ENCODE data around the gene ARHGDIA.
A peak's percentile ranks its signal among the peaks of the same experiment; 100 is the strongest.

Gene ARHGDIA

DNA sequence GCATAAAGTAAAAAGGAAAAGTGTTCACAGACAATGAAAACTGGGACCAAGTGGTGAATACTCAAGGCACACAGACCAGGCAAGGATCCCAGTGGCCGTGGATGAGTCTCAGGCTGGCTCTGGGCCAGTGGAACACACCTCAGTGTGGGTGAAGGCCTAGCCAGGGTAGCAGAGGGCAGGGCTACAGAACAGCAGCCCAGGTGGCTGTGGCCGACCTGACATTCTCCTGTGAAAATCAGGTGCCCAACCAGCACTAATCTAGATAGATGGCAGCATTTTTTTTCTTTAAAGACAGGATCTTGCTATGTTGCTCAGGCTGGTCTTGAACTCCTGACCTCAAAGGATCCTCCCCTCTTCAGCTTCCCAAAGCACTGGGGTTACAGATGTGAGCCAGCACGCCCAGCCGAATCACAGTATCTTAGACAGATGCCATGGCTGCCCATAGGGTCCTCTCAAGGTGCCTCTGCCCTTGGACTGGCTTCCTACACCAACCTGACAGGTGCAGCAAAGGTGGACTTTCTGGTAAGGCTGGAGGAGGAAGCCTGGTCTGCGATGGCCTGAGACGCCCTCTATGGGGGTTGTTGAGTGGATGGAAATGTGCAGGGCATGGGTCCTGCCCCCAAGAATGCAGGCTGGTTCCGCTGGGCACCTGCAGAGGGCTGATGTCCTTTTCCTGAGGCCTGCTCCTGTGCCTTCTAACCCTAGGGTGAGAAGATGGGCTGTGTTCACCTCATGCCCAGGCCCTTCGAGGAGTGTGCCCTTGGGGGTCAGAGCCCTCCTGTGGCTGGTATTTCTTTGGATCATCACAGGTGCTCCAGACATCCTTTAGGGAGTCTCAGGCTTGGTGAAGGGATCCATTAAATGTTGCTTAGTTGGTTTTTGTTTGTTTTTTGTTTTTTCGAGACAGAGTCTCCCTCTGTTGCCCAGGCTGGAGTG lies 7.0 kb downstream of the ARHGDIA start:
- no peak for DNase-seq

DNA sequence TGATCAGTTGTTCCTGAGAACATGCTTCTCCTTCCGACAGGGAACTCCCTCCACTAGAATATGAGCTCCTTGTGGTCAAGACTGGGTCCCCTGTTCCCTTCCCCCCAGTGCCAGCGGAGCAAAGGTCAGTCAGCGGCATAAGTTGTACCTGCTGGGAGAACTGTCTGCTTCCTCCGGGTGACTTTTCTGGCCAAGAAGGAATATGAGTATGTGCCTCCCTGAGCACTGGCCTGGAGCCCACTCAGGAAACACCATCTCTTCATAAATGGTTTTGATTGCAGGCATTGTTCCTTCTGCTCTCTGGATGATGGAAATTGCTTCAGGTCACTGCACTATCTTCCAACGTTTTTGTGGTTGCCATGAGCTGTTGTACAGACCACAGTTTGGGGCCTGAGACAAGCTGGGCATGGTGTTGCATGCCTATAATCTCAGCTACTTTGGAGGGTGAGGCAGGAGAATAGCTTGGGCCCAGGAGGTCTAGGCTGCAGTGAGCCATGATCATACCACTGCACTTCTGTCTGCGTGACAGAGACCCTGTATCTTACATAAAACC lies 7.9 kb downstream of the ARHGDIA start:
- no peak for DNase-seq

- DNase-seq = peak; percentile 100
Observed at GRCh38 chr17:81860756-81861568, 10.2 kb downstream of the ARHGDIA start.

GRCh38 chr17:81859906-81860755 lies 11.0 kb downstream of the ARHGDIA start, which contains the start of gene P4HB:
P4HB (minus strand) TSS chr17:81860535; CDS start chr17:81860471, 64 bp downstream.
- DNase-seq = peak; percentile 98

- DNase-seq = peak; percentile 38
Observed at GRCh38 chr17:81858967-81859905, 11.9 kb downstream of the ARHGDIA start.

GRCh38 chr17:81858170-81858966 lies 12.8 kb downstream of the ARHGDIA start:
- DNase-seq = peak; percentile 13

DNA sequence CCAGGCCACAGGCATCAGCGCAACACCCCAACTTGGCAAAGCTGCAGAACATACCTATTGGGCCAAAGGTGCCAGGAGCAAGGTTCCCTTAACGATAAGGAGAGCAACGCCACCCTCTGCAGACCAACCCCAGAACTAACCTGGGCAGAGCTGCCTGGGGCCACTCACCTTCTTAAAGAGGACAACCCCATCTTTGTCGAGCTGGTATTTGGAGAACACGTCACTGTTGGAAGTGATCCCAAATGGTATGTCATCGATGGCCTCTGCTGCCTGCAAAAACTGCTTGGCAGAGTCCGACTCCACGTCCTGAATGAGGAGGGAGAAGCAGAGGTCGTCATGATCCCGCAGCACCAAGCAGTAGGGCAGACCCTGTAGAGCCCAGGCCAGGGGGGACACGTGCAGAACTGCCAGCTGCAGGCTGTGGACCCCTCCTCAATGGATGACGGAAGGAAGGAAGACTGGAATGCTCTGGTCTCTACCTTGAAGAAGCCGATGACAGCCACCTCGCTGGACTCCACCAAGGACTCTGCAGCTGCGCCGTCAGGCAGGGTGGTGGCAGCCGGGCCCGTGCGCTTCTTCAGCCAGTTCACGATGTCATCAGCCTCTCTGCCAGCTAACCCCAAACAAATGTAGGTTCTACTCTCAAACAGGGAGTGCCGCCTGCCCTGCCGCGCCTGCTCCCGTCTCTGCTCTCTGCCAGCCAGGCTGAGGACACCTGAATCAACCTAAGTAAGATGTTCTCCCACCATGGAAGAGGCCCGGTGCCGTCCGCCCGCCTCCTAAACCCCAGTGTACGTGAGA lies 16.0 kb downstream of the ARHGDIA start:
- DNase-seq = no peak

DNA sequence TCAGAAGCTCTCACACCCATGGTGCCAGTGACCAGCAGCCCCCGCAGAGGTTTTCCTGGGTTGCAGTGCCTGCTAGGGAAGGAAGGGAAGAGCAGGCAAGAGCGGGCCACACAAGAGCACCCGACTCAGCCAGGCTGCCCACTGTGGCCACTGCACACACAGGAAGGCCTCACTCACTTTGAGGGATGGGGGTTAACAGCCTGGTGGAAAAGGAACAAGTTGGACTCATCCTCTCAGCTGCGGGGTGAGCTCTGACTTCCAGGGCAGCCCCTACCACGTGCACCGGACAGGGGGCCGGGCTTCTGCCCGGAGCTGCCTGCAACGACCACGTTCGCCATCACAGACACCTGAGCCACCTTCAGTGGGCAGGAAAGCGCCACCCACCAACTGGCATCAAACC lies 18.9 kb downstream of the ARHGDIA start:
- no peak for DNase-seq

- DNase-seq = no peak
Observed at GRCh38 chr17:81851423-81851822, 19.7 kb downstream of the ARHGDIA start.

DNA sequence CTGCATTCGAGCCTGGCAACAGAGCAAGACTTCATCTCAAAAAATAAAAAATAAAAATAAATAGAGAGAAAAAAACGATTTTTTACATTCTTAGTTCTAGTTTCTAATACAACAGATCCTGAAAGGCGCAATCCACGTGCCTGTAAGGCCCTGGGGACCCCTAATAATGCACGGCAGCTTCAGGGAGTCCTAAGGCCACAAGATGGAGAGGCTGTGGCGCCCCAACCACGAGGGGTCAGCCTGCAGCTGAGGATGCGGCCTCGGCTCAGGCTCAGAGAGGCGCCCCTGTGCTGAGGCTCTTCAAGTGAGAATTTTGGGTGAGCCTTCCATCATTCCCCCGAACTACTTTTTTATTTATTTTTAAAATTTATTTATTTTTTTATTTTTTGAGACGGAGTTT lies 21.7 kb downstream of the ARHGDIA start:
- DNase-seq = no peak

- no peak for DNase-seq
Observed at GRCh38 chr17:81846743-81847689, 24.1 kb downstream of the ARHGDIA start.

DNA sequence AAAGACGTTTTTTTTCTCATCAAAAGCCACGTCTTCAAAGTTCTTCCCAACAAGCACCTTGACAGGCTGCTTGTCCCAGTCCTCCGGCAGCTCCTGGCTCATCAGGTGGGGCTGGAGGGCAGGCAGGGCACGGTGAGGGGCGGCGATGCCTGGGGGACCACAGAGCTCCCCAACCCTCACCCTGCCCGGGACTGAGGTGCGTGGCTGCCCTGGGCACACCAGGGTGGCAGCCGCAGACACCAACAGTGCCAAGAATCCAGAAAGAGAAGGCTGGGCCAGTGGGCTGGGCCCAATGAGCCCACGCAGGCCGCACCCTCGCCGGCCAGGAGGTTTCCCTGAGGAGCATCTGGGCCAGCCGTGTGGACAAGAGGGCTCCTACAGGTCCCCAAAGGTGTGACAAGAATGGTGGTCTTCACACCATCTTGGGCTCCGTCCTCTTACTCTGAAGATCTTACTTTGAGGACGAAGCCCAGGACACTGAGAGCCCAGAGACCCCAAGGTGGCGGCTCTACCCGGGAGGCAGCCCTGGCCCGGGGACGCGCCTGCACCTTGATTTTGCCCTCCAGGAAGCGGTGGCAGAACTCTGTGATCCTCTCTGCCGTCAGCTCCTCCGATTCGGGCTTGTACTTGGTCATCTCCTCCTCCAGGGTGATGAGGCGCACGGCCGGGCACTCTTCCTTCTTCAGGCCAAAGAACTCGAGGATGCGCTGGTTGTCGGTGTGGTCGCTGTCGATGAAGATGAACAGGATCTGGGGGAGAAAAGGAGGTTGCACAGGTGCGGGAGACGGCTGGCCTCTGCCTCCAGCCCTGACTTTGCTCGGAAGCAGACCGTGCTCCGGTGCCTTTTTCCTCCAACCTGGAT lies 25.0 kb downstream of the ARHGDIA start:
- no peak for DNase-seq

GRCh38 chr17:81845361-81845760 lies 25.8 kb downstream of the ARHGDIA start:
- DNase-seq = no peak

- no peak for DNase-seq
Observed at GRCh38 chr17:81844887-81845286, 26.2 kb downstream of the ARHGDIA start.

GRCh38 chr17:81844327-81844851 lies 26.7 kb downstream of the ARHGDIA start:
- no peak for DNase-seq

DNA sequence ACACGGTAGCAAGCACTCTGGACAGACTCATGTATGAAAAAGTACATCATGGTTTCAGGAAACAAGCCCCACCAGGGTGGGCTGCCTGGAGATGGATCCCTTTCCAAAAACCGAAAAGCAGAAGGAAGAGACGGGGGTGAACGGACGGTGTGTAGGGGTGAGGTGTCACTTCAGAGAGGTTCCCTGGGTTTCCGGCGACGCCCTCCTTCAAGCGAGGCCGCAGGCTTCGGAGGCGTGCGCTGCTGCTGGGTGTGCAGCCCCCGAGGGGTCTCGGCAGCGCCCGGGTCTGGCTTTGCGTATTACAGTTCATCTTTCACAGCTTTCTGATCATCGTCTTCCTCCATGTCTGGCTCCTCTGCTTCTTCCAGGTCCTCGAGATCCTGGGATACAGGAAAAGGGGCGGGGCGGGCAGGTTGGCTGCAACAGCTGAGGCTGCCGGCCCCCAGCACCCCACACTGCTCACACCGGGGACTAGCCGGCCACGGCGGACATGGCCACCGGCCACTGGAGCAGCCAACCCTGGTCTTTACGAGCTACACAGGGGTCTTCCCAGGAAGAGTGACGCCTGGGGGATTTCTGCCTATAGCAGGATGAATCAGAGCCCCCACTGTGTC lies 27.3 kb downstream of the ARHGDIA start:
- no peak for DNase-seq

All from right forelimb (tissue), 1 donor.